ENCODE data around the gene MAPKBP1.

Gene MAPKBP1

DNA sequence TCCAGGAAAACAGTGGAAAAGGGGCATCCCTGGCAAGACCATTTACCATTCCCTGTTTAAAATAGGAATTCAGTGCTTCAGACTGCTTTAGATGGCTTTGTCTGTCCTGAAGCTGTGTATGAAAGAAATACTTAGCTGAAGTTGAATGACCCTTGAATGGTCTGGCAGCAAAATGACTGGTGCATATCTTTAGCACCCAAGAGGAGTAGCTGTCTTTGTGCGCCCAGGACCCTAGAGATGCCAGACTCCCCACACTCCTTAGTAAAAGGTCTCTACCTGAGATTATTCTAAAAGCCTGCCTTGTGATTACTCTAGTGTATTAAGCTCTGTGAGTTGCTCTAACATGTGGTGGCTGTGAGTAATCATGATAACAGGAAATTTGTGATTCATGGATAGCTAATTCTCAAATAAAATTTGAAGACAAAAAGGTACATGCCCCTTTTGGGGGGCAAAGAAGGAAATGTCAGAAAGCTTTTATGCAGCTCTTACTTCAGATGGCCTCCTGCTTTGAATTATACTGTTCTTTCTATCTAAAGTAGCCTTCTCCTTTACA lies 3.2 kb downstream of the MAPKBP1 start:
- POLR2A ChIA-PET = no interaction called here
- Histone ChIP-seq H3K36me3 (ENCODE audit: control insufficient read depth in 2 of 2, insufficient read depth in 1 of 2, low read length in 2 of 2) (no peaks in the 10 kb centered on the region), H3K4me1 (ENCODE audit: control insufficient read depth, insufficient read depth, low read length) (peaks cover 8% of the 10 kb centered on the region; the same call in 1 of the 2 replicates), H3K27ac (ENCODE audit: extremely low read depth, low read depth, low read length) (no peak overlapping the region), H3K4me3 (ENCODE audit: low read depth, low read length) (no peak overlapping the region), H3K9me3 (ENCODE audit: control insufficient read depth, insufficient read depth, low read depth, low read length) (no peaks in the 10 kb centered on the region)
- no peak for TF ChIP-seq ZNF501 (tag by site-specific recombination; IDR thresholded peaks at IDR 0.05)
- no peak for TF ChIP-seq ZNF544 (tag by site-specific recombination; IDR thresholded peaks at IDR 0.05)
- TF ChIP-seq ZNF76 (tag by site-specific recombination; IDR thresholded peaks at IDR 0.05; ENCODE audit: borderline replicate concordance, low read depth) = no peak
- TF ChIP-seq SETDB1 (IDR thresholded peaks at IDR 0.05; ENCODE audit: insufficient read length, low read length) = no peak
- no peak for TF ChIP-seq ZNF510 (tag by site-specific recombination; IDR thresholded peaks at IDR 0.05; ENCODE audit: insufficient replicate concordance)
- TF ChIP-seq ZNF121 (tag by site-specific recombination; IDR thresholded peaks at IDR 0.05) = no peak
- TF ChIP-seq ZNF354C (tag by site-specific recombination; IDR thresholded peaks at IDR 0.05; ENCODE audit: borderline replicate concordance, low read depth) = no peak
- TF ChIP-seq SALL2 (tag by site-specific recombination; IDR thresholded peaks at IDR 0.05; ENCODE audit: borderline replicate concordance) = no peak
- TF ChIP-seq, protein P1, sequence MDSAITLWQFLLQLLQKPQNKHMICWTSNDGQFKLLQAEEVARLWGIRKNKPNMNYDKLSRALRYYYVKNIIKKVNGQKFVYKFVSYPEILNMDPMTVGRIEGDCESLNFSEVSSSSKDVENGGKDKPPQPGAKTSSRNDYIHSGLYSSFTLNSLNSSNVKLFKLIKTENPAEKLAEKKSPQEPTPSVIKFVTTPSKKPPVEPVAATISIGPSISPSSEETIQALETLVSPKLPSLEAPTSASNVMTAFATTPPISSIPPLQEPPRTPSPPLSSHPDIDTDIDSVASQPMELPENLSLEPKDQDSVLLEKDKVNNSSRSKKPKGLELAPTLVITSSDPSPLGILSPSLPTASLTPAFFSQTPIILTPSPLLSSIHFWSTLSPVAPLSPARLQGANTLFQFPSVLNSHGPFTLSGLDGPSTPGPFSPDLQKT (IDR thresholded peaks at IDR 0.05; ENCODE audit: borderline replicate concordance, low read depth, low read length) = no peak
- no peak for TF ChIP-seq HOXA7 (CRISPR knock-in tag; IDR thresholded peaks at IDR 0.05; ENCODE audit: borderline replicate concordance)
- no peak for TF ChIP-seq FEZF1 (tag by site-specific recombination; IDR thresholded peaks at IDR 0.05)
- CTCF ChIA-PET = interaction anchor here (0.6 to 7.2 kb wide), 5 partner anchors 10 to 34 kb away, joined by 3 to 100 read pairs (median 3); no protein-coding TSS in a partner anchor

GRCh38 chr15:41778521-41778920 lies 4.2 kb downstream of the MAPKBP1 start:
- Histone ChIP-seq H3K4me3 (ENCODE audit: low read depth, low read length) (no peak overlapping the region), H3K9me3 (ENCODE audit: control insufficient read depth, insufficient read depth, low read depth, low read length) (no peaks in the 10 kb centered on the region), H3K4me1 (ENCODE audit: control insufficient read depth, insufficient read depth, low read length) (peaks cover 8% of the 10 kb centered on the region; the same call in 1 of the 2 replicates), H3K36me3 (ENCODE audit: control insufficient read depth in 2 of 2, insufficient read depth in 1 of 2, low read length in 2 of 2) (no peaks in the 10 kb centered on the region), H3K27ac (ENCODE audit: extremely low read depth, low read depth, low read length) (no peak overlapping the region)
- CTCF ChIA-PET = interaction anchor here (1.7 to 3.9 kb wide), 2 partner anchors 26 to 33 kb away, joined by 3 to 14 read pairs; no protein-coding TSS in a partner anchor
- TF ChIP-seq ZNF830 (tag by site-specific recombination; IDR thresholded peaks at IDR 0.05; ENCODE audit: low read depth) (no peak), ZNF202 (tag by site-specific recombination; IDR thresholded peaks at IDR 0.05; ENCODE audit: borderline replicate concordance) (no peak), ZNF768 (tag by site-specific recombination; IDR thresholded peaks at IDR 0.05) (no peak), TRIM28 (IDR thresholded peaks at IDR 0.05; ENCODE audit: borderline replicate concordance, low read length) (no peak), ZNF26 (tag by site-specific recombination; IDR thresholded peaks at IDR 0.05) (no peak), ZNF558 (tag by site-specific recombination; IDR thresholded peaks at IDR 0.05) (no peak), GLIS2 (tag by site-specific recombination; IDR thresholded peaks at IDR 0.05) (no peak), SP7 (tag by site-specific recombination; IDR thresholded peaks at IDR 0.05) (no peak), ZNF843 (tag by site-specific recombination; IDR thresholded peaks at IDR 0.05) (no peak), GFI1B (tag by site-specific recombination; IDR thresholded peaks at IDR 0.05) (no peak), ZNF571 (tag by site-specific recombination; IDR thresholded peaks at IDR 0.05) (no peak), ZNF10 (tag by site-specific recombination; IDR thresholded peaks at IDR 0.05) (no peak), ZNF223 (tag by site-specific recombination; IDR thresholded peaks at IDR 0.05) (no peak), RBAK (tag by site-specific recombination; IDR thresholded peaks at IDR 0.05) (no peak)
- TF ChIP-seq, protein P2, sequence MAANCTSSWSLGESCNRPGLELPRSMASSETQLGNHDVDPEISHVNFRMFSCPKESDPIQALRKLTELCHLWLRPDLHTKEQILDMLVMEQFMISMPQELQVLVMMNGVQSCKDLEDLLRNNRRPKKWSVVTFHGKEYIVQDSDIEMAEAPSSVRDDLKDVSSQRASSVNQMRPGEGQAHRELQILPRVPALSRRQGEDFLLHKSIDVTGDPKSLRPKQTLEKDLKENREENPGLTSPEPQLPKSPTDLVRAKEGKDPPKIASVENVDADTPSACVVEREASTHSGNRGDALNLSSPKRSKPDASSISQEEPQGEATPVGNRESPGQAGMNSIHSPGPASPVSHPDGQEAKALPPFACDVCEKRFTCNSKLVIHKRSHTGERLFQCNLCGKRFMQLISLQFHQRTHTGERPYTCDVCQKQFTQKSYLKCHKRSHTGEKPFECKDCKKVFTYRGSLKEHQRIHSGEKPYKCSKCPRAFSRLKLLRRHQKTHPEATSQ (tag by site-specific recombination; IDR thresholded peaks at IDR 0.05) = no peak
- TF ChIP-seq, protein P3, sequence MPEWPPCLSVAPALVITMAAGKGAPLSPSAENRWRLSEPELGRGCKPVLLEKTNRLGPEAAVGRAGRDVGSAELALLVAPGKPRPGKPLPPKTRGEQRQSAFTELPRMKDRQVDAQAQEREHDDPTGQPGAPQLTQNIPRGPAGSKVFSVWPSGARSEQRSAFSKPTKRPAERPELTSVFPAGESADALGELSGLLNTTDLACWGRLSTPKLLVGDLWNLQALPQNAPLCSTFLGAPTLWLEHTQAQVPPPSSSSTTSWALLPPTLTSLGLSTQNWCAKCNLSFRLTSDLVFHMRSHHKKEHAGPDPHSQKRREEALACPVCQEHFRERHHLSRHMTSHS (tag by site-specific recombination; IDR thresholded peaks at IDR 0.05) = no peak
- POLR2A ChIA-PET = no interaction called here
